OCI-LY1 (cell line): ENCODE results near the gene GAN.

ENCODE experiments used
- H2AFZ ChIP-seq: fragments of 200-600 bp; sonication (generic), shearing (Covaris generic); 2 replicates; pipeline ENCODE4 v1.6.0; 2014; ENCODE audit warnings: antibody characterized with exemption, mild to moderate bottlenecking, low read length
- H3F3A ChIP-seq: fragments of 200-600 bp; sonication (generic), shearing (Covaris generic); 2 replicates; pipeline ENCODE4 v1.6.0; 2014; ENCODE audit warnings: mild to moderate bottlenecking, antibody characterized with exemption, low read length, moderate library complexity; ENCODE audit not compliant: insufficient read depth
- H3K27ac ChIP-seq: fragments of 200-600 bp; sonication (generic); 2 replicates; pipeline ENCODE4 v1.5.1; 2014; ENCODE audit warnings: low read length, mixed run types, mild to moderate bottlenecking, low read depth; ENCODE audit not compliant: poor library complexity, severe bottlenecking
- H3K27me3 ChIP-seq: fragments of 200-600 bp; sonication (generic); 2 replicates; pipeline ENCODE4 v1.6.0; 2014; ENCODE audit warnings: antibody characterized with exemption, mild to moderate bottlenecking, low read length, moderate library complexity; ENCODE audit not compliant: insufficient read depth
- H3K36me3 ChIP-seq: fragments of 200-600 bp; sonication (generic); 2 replicates; pipeline ENCODE4 v1.6.1; 2014; ENCODE audit warnings: mild to moderate bottlenecking, antibody characterized with exemption, low read length, moderate library complexity, mixed read lengths; ENCODE audit not compliant: insufficient read depth
- H3K4me1 ChIP-seq: fragments of 200-600 bp; sonication (generic); 2 replicates; pipeline ENCODE4 v1.5.1; 2014; ENCODE audit warnings: mild to moderate bottlenecking, low read length, moderate library complexity; ENCODE audit not compliant: insufficient read depth, severe bottlenecking
- H3K4me2 ChIP-seq: fragments of 200-600 bp; sonication (generic), shearing (Covaris generic); 2 replicates; pipeline ENCODE4 v1.6.1; 2014; ENCODE audit warnings: low read length
- H3K4me3 ChIP-seq: fragments of 200-600 bp; sonication (generic); 2 replicates; pipeline ENCODE4 v1.5.1; 2014; ENCODE audit warnings: low read length, low read depth, mild to moderate bottlenecking, mixed read lengths; ENCODE audit not compliant: poor library complexity, severe bottlenecking
- H3K79me2 ChIP-seq: fragments of 200-600 bp; shearing (Covaris generic); 2 replicates; pipeline ENCODE4 v1.6.1; 2016; ENCODE audit warnings: mixed run types, low read length, mixed read lengths; ENCODE audit not compliant: insufficient read depth
- H3K9ac ChIP-seq: fragments of 200-600 bp; sonication (generic), shearing (Covaris generic); 2 replicates; pipeline ENCODE4 v1.6.1; 2014; ENCODE audit warnings: mild to moderate bottlenecking, low read length, mixed read lengths
- H3K9me2 ChIP-seq: fragments of 200-600 bp; sonication (generic), shearing (Covaris generic); 2 replicates; pipeline ENCODE4 v1.6.1; 2014; ENCODE audit warnings: low read depth, mild to moderate bottlenecking, low read length, mixed read lengths
- H3K9me3 ChIP-seq: fragments of 200-600 bp; shearing (Covaris generic); 2 replicates; pipeline ENCODE4 v1.6.1; 2014; ENCODE audit warnings: low read length, mixed read lengths
- H4K20me1 ChIP-seq: fragments of 200-600 bp; sonication (generic), shearing (Covaris generic); 2 replicates; pipeline ENCODE4 v1.6.0; 2016; ENCODE audit warnings: mild to moderate bottlenecking, low read length; ENCODE audit not compliant: insufficient read depth
- CTCF ChIP-seq: fragments of 200-600 bp; sonication (generic), shearing (Covaris generic); IDR thresholded peaks from 2 replicates; pipeline ENCODE4 v1.5.1; 2017; ENCODE audit warnings: mild to moderate bottlenecking, antibody characterized with exemption, low read length, moderate library complexity, mixed read lengths
- EZH2 ChIP-seq: fragments of 200-600 bp; sonication (generic), shearing (Covaris generic); IDR thresholded peaks from 2 replicates; pipeline ENCODE4 v1.8.0; 2017; ENCODE audit warnings: borderline replicate concordance, mixed run types, mild to moderate bottlenecking, antibody characterized with exemption, low read length, moderate library complexity, mixed read lengths

The GAN gene

DNA sequence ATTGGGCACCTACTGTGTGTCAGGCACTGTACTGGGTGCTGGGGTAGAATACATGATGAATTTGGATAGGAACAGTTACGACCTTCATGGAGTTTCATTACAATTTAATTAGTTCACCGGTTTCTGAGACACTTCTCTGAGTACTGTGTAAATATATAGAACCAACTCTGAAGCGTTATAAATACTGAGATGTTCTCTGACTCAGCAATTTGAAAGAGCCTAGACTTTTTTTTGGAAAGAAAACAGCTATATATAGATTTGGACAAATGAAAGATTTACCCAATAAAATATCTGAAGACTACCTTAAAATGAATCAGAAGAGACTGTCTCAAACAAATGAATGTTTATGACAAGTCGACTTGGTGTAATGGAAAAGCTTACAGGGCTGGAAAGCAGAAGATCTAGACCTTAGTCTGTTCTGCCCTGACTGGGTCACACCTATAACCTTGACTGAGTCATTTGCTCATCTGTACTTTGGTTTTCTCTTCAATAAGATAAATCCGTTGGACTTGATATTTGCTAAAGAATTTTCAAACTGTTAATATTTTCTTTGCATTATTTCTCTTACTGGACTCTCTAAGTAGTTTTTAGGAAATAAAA, 4.6 kb upstream of the GAN start:
- no peaks in the 10 kb centered on the region for H4K20me1 ChIP-seq
- H3K4me2 ChIP-seq: no peak overlapping the region
- no peaks in the 10 kb centered on the region; the same call in 1 of the 2 replicates for H3K36me3 ChIP-seq
- H2AFZ ChIP-seq: no peak overlapping the region
- no peak overlapping the region for H3K9ac ChIP-seq
- no peak overlapping the region for H3K27ac ChIP-seq
- no peaks in the 10 kb centered on the region for H3K27me3 ChIP-seq
- H3K4me3 ChIP-seq: no peak overlapping the region
- no peaks in the 10 kb centered on the region for H3K9me3 ChIP-seq
- peaks cover 6% of the 10 kb centered on the region; the same call in 1 of the 2 replicates for H3K79me2 ChIP-seq
- TF ChIP-seq EZH2 (no peak), CTCF (no peak)
- peaks cover 16% of the 10 kb centered on the region for H3K4me1 ChIP-seq
- no peaks in the 10 kb centered on the region for H3F3A ChIP-seq
- no peaks in the 10 kb centered on the region for H3K9me2 ChIP-seq

- no peak overlapping the region for H3K9ac ChIP-seq
- no peaks in the 10 kb centered on the region for H3K9me3 ChIP-seq
- H3K4me1 ChIP-seq: peaks cover 24% of the 10 kb centered on the region
- no peaks in the 10 kb centered on the region for H3F3A ChIP-seq
- no peaks in the 10 kb centered on the region for H4K20me1 ChIP-seq
- peaks cover 6% of the 10 kb centered on the region; the same call in 1 of the 2 replicates for H3K79me2 ChIP-seq
- H3K27ac ChIP-seq: no peak overlapping the region
- no peak for TF ChIP-seq CTCF
- no peak for TF ChIP-seq EZH2
- no peaks in the 10 kb centered on the region for H3K27me3 ChIP-seq
- H3K36me3 ChIP-seq: no peaks in the 10 kb centered on the region; the same call in 1 of the 2 replicates
- no peak overlapping the region for H2AFZ ChIP-seq
- H3K4me3 ChIP-seq: no peak overlapping the region
- no peaks in the 10 kb centered on the region for H3K9me2 ChIP-seq
- no peak overlapping the region for H3K4me2 ChIP-seq
Observed at GRCh38 chr16:81311762-81312161, 3.0 kb upstream of the GAN start.

GRCh38 chr16:81313701-81314602, 810 bp upstream of the GAN start:
- TF ChIP-seq CTCF: no peak
- TF ChIP-seq EZH2: no peak
- H3K27ac ChIP-seq: no peak overlapping the region
- peak overlapping the region; percentile 85 for H3K9ac ChIP-seq
- H3K9me2 ChIP-seq: no peaks in the 10 kb centered on the region
- H3K4me3 ChIP-seq: peak overlapping the region; percentile 86
- H3F3A ChIP-seq: no peaks in the 10 kb centered on the region
- peaks cover 6% of the 10 kb centered on the region; the same call in 1 of the 2 replicates for H3K79me2 ChIP-seq
- H4K20me1 ChIP-seq: no peaks in the 10 kb centered on the region
- peak overlapping the region; percentile 60; the same call in 1 of the 2 replicates for H2AFZ ChIP-seq
- H3K36me3 ChIP-seq: no peaks in the 10 kb centered on the region; the same call in 1 of the 2 replicates
- no peaks in the 10 kb centered on the region for H3K27me3 ChIP-seq
- no peaks in the 10 kb centered on the region for H3K9me3 ChIP-seq
- H3K4me1 ChIP-seq: peaks cover 18% of the 10 kb centered on the region
- H3K4me2 ChIP-seq: peak overlapping the region; percentile 96
